AG09319 (cell line): ENCODE data around the gene TRMT112.

Experiments used
- DNase-seq: peaks from one replicate; pipeline ENCODE4 v3.0.0-alpha.2; 2010; ENCODE audit warnings: low read depth; ENCODE audit errors: extremely low read depth
- CTCF ChIP-seq: IDR thresholded peaks from 2 replicates; pipeline ENCODE4 v1.5.1; 2011; ENCODE audit warnings: low read depth, mild to moderate bottlenecking, inconsistent platforms, low read length, moderate library complexity

Gene TRMT112

GRCh38 chr11:64355078-64355940 lies 38.0 kb upstream of the TRMT112 start:
- peak; percentile 38 for DNase-seq
- TF ChIP-seq CTCF, result peak; percentile 84

- no peak for DNase-seq
- no peak for TF ChIP-seq CTCF
These were observed 36.6 kb upstream of the TRMT112 start for GRCh38 chr11:64353715-64354506.

- DNase-seq, result no peak
- TF ChIP-seq CTCF, result no peak
These were observed 35.8 kb upstream of the TRMT112 start for GRCh38 chr11:64352995-64353714.

- DNase-seq, result no peak
- TF ChIP-seq CTCF, result no peak
These were observed 35.0 kb upstream of the TRMT112 start for GRCh38 chr11:64352099-64352994.

- no peak for DNase-seq
- no peak for TF ChIP-seq CTCF
These were observed 33.8 kb upstream of the TRMT112 start for GRCh38 chr11:64351136-64351631.

GRCh38 chr11:64349404-64349803 lies 32.0 kb upstream of the TRMT112 start:
- TF ChIP-seq CTCF, result no peak
- no peak for DNase-seq
